ENCODE measurements around the gene PCAT6. TPM values are rescaled to one million over a fixed set of nuclear protein-coding genes. Genes with fewer than 3 reads are reported as not detected.

The PCAT6 gene
- total RNA-seq, 1 experiment from 2014 or later, result 0.26 TPM

- intact Hi-C loops (cut with micrococcal nuclease), result no loop called here
- peaks cover 97% of the 10 kb centered on the region for H3K79me2 ChIP-seq (ENCODE audit: low read length)
- no peaks in the 10 kb centered on the region for H3K9me2 ChIP-seq (replicated peaks; ENCODE audit: low read length)
- no peak for TF ChIP-seq CTCF (conservative IDR thresholded peaks at IDR 0.05; ENCODE audit: low read depth, low read length)
- TF ChIP-seq EZH2phosphoT487 (IDR thresholded peaks at IDR 0.05; ENCODE audit: borderline replicate concordance, low read length), result no peak
- TF ChIP-seq EZH2 (IDR thresholded peaks at IDR 0.05; ENCODE audit: low read length, unreplicated experiment), result no peak
- H3K36me3 ChIP-seq (ENCODE audit: low read depth, low read length), result no peaks in the 10 kb centered on the region
- no peaks in the 10 kb centered on the region for H4K20me1 ChIP-seq (ENCODE audit: low read length)
- no peak overlapping the region for H3K4me3 ChIP-seq (ENCODE audit: low read length)
- BruUV-seq (replicated peaks), result no TSS peak
- ChIA-PET CTCF (no interaction called here), POLR2A (ENCODE audit: unreplicated experiment) (no interaction called here)
- H3K27ac ChIP-seq (ENCODE audit: low read length), result no peak overlapping the region
- peaks cover 33% of the 10 kb centered on the region for H3K4me1 ChIP-seq (ENCODE audit: insufficient read depth, low read length)
- H3F3A ChIP-seq (ENCODE audit: low read length, unreplicated experiment), result no peaks in the 10 kb centered on the region
- DNase-seq (no peak), ATAC-seq (no peak)
- H3K9ac ChIP-seq (ENCODE audit: low read length), result no peak overlapping the region
- no peak overlapping the region for H2AFZ ChIP-seq (ENCODE audit: low read length)
- no peak overlapping the region for H3K4me2 ChIP-seq (ENCODE audit: low read length)
- no peaks in the 10 kb centered on the region for H3K27me3 ChIP-seq (ENCODE audit: low read length)
- H3K9me3 ChIP-seq (ENCODE audit: low read length), result no peaks in the 10 kb centered on the region
Observed at GRCh38 chr1:202802034-202802433, 8.7 kb upstream of the PCAT6 start.

GRCh38 chr1:202802998-202803932, 7.5 kb upstream of the PCAT6 start:
- Histone ChIP-seq H2AFZ (ENCODE audit: low read length) (no peak overlapping the region), H3K4me3 (ENCODE audit: low read length) (no peak overlapping the region), H3K27me3 (ENCODE audit: low read length) (no peaks in the 10 kb centered on the region), H3K4me2 (ENCODE audit: low read length) (peak overlapping the region; percentile 23), H3K79me2 (ENCODE audit: low read length) (peaks cover 98% of the 10 kb centered on the region), H3K4me1 (ENCODE audit: insufficient read depth, low read length) (peaks cover 33% of the 10 kb centered on the region), H3K9ac (ENCODE audit: low read length) (no peak overlapping the region), H3K36me3 (ENCODE audit: low read depth, low read length) (no peaks in the 10 kb centered on the region), H4K20me1 (ENCODE audit: low read length) (no peaks in the 10 kb centered on the region), H3K9me2 (replicated peaks; ENCODE audit: low read length) (no peaks in the 10 kb centered on the region), H3K9me3 (ENCODE audit: low read length) (no peaks in the 10 kb centered on the region), H3F3A (ENCODE audit: low read length, unreplicated experiment) (no peaks in the 10 kb centered on the region), H3K27ac (ENCODE audit: low read length) (peak overlapping the region; percentile 10; the same call in 1 of the 2 replicates)
- ChIA-PET CTCF (interaction anchor here (0.6 kb wide), 1 partner anchor 41 kb away, joined by 3 read pairs; no protein-coding TSS in a partner anchor), POLR2A (ENCODE audit: unreplicated experiment) (no interaction called here)
- DNase-seq, result peak; percentile 54
- intact Hi-C loops (cut with micrococcal nuclease), result no loop called here
- no TSS peak for BruUV-seq (replicated peaks)
- no peak for ATAC-seq
- no peak for TF ChIP-seq EZH2phosphoT487 (IDR thresholded peaks at IDR 0.05; ENCODE audit: borderline replicate concordance, low read length)
- no peak for TF ChIP-seq CTCF (conservative IDR thresholded peaks at IDR 0.05; ENCODE audit: low read depth, low read length)

- H3K9me2 ChIP-seq (replicated peaks; ENCODE audit: low read length), result no peaks in the 10 kb centered on the region
- BruUV-seq (replicated peaks), result no TSS peak
- H2AFZ ChIP-seq (ENCODE audit: low read length), result no peak overlapping the region
- ChIA-PET CTCF (no interaction called here), POLR2A (ENCODE audit: unreplicated experiment) (no interaction called here)
- H3K9ac ChIP-seq (ENCODE audit: low read length), result no peak overlapping the region
- intact Hi-C loops (cut with micrococcal nuclease), result no loop called here
- H4K20me1 ChIP-seq (ENCODE audit: low read length), result no peaks in the 10 kb centered on the region
- peaks cover 33% of the 10 kb centered on the region for H3K4me1 ChIP-seq (ENCODE audit: insufficient read depth, low read length)
- DNase-seq (no peak), ATAC-seq (no peak)
- TF ChIP-seq EZH2phosphoT487 (IDR thresholded peaks at IDR 0.05; ENCODE audit: borderline replicate concordance, low read length) (no peak), CTCF (conservative IDR thresholded peaks at IDR 0.05; ENCODE audit: low read depth, low read length) (no peak), EZH2 (IDR thresholded peaks at IDR 0.05; ENCODE audit: low read length, unreplicated experiment) (no peak)
- no peak overlapping the region for H3K27ac ChIP-seq (ENCODE audit: low read length)
- no peaks in the 10 kb centered on the region for H3K36me3 ChIP-seq (ENCODE audit: low read depth, low read length)
- peaks cover 89% of the 10 kb centered on the region for H3K79me2 ChIP-seq (ENCODE audit: low read length)
- H3K4me3 ChIP-seq (ENCODE audit: low read length), result no peak overlapping the region
- no peak overlapping the region for H3K4me2 ChIP-seq (ENCODE audit: low read length)
- H3K27me3 ChIP-seq (ENCODE audit: low read length), result no peaks in the 10 kb centered on the region
- H3K9me3 ChIP-seq (ENCODE audit: low read length), result no peaks in the 10 kb centered on the region
- H3F3A ChIP-seq (ENCODE audit: low read length, unreplicated experiment), result no peaks in the 10 kb centered on the region
Observed at GRCh38 chr1:202804126-202804525, 6.6 kb upstream of the PCAT6 start.

All from PC-3 (cell line).